Esophagus squamous epithelium (tissue), 4 donors: ENCODE measurements around the gene CACNB1.

Experiments used
- CTCF ChIP-seq, 6 experiments: fragments of 450-650 bp in 4 of 6; fragments of 200-600 bp in 2 of 6; sonication (generic) in 2 of 6; IDR thresholded peaks; one replicate each; pipeline ENCODE4 v1.5.1; 2016 to 2019; ENCODE audit warnings: antibody characterized with exemption in 6 of 6, mild to moderate bottlenecking in 4 of 6, moderate library complexity in 4 of 6
- POLR2A ChIP-seq, 4 donors: fragments of 450-650 bp; IDR thresholded peaks; one replicate each; pipeline ENCODE4 v1.6.1; 2017; ENCODE audit warnings: antibody characterized with exemption in 4 of 4, mild to moderate bottlenecking in 4 of 4, moderate library complexity in 3 of 4

- TF ChIP-seq CTCF (IDR thresholded peaks at IDR 0.05): no peak
- TF ChIP-seq POLR2A (IDR thresholded peaks at IDR 0.05): no peak
Measured at GRCh38 chr17:39183045-39183444, 14.4 kb downstream of the CACNB1 start.
